Measurements from ENCODE around the gene PRCP. TPM values are rescaled to one million over a fixed set of nuclear protein-coding genes. Genes with fewer than 3 reads are reported as not detected.

The PRCP gene
- total and polyA plus RNA-seq, 4 donors = 27.3 to 55.2 (median 41.2) TPM

DNA sequence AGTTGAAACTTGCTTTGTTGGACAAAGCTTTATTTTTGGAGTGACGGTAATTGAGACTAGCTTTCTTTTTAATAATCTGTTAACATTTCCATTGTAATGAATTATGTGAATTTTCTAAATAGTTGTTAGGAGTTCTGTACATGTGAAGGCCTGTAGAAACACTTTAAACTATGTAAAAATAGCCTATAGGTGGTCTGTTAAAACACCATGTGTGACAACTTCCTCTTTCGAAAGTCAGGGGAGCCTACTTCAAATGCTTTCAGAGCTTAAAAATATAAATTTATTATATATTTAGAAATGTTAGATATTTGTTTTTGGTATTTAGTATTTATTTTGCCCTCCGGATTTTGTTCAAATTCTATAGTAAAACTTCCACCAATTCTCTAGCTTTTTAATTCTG lies 30.0 kb upstream of the PRCP start (continued):
- TF ChIP-seq, protein P1, sequence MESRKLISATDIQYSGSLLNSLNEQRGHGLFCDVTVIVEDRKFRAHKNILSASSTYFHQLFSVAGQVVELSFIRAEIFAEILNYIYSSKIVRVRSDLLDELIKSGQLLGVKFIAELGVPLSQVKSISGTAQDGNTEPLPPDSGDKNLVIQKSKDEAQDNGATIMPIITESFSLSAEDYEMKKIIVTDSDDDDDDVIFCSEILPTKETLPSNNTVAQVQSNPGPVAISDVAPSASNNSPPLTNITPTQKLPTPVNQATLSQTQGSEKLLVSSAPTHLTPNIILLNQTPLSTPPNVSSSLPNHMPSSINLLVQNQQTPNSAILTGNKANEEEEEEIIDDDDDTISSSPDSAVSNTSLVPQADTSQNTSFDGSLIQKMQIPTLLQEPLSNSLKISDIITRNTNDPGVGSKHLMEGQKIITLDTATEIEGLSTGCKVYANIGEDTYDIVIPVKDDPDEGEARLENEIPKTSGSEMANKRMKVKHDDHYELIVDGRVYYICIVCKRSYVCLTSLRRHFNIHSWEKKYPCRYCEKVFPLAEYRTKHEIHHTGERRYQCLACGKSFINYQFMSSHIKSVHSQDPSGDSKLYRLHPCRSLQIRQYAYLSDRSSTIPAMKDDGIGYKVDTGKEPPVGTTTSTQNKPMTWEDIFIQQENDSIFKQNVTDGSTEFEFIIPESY (IDR thresholded peaks at IDR 0.05) = no peak

DNA sequence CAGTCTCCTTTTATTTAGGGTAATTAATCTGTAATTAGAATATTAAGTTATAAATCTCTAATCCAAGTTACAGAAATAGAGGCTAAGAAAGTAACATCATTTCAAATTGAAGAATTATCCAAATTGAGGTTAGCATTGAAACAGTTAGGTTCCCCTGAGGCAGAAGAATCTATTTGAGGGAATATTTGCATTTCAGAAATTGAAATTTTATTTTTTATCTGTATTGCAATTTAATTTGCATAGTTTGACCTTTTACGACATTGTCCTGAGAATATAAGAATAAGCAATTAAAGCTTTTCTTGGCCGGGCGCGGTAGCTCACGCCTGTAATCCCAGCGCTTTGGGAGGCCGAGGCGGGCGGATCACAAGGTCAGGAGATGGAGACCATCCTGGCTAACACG lies 28.9 kb upstream of the PRCP start:
- no peak overlapping the region for H3K9ac ChIP-seq (ENCODE audit: low read depth in 1 of 2, low read length in 2 of 2)
- no peaks in the 10 kb centered on the region for H3K9me3 ChIP-seq (ENCODE audit: control insufficient read depth in 4 of 4, low read length in 3 of 4)
- no peaks in the 10 kb centered on the region for H3K27me3 ChIP-seq (ENCODE audit: control insufficient read depth in 4 of 4, insufficient read depth in 4 of 4, low read length in 3 of 4)
- no peaks in the 10 kb centered on the region for H3K4me1 ChIP-seq (ENCODE audit: control insufficient read depth in 4 of 4, insufficient read depth in 4 of 4, low read length in 3 of 4)
- no peak overlapping the region for H3K4me3 ChIP-seq (ENCODE audit: low read depth in 1 of 3, low read length in 3 of 3)
- DNase-seq (ENCODE audit: low spot score) = no peak
- TF ChIP-seq JUND (IDR thresholded peaks at IDR 0.05) = no peak
- TF ChIP-seq YY1 (IDR thresholded peaks at IDR 0.05) = no peak
- no peak for TF ChIP-seq RAD21 (IDR thresholded peaks at IDR 0.05)
- TF ChIP-seq SP1 (IDR thresholded peaks at IDR 0.05) = no peak
- TF ChIP-seq, protein P2, sequence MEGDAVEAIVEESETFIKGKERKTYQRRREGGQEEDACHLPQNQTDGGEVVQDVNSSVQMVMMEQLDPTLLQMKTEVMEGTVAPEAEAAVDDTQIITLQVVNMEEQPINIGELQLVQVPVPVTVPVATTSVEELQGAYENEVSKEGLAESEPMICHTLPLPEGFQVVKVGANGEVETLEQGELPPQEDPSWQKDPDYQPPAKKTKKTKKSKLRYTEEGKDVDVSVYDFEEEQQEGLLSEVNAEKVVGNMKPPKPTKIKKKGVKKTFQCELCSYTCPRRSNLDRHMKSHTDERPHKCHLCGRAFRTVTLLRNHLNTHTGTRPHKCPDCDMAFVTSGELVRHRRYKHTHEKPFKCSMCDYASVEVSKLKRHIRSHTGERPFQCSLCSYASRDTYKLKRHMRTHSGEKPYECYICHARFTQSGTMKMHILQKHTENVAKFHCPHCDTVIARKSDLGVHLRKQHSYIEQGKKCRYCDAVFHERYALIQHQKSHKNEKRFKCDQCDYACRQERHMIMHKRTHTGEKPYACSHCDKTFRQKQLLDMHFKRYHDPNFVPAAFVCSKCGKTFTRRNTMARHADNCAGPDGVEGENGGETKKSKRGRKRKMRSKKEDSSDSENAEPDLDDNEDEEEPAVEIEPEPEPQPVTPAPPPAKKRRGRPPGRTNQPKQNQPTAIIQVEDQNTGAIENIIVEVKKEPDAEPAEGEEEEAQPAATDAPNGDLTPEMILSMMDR (IDR thresholded peaks at IDR 0.05; ENCODE audit: low read depth, low read length, missing input control) = no peak
- no peak for TF ChIP-seq NR2F2 (IDR thresholded peaks at IDR 0.05)
- TF ChIP-seq, protein P3, sequence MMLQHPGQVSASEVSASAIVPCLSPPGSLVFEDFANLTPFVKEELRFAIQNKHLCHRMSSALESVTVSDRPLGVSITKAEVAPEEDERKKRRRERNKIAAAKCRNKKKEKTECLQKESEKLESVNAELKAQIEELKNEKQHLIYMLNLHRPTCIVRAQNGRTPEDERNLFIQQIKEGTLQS (IDR thresholded peaks at IDR 0.05) = no peak
- TF ChIP-seq HNF4A (conservative IDR thresholded peaks at IDR 0.05) = no peak
- TF ChIP-seq EGR1 (IDR thresholded peaks at IDR 0.05; ENCODE audit: low read depth in 2 of 2) = no peak
- TF ChIP-seq, protein P4, sequence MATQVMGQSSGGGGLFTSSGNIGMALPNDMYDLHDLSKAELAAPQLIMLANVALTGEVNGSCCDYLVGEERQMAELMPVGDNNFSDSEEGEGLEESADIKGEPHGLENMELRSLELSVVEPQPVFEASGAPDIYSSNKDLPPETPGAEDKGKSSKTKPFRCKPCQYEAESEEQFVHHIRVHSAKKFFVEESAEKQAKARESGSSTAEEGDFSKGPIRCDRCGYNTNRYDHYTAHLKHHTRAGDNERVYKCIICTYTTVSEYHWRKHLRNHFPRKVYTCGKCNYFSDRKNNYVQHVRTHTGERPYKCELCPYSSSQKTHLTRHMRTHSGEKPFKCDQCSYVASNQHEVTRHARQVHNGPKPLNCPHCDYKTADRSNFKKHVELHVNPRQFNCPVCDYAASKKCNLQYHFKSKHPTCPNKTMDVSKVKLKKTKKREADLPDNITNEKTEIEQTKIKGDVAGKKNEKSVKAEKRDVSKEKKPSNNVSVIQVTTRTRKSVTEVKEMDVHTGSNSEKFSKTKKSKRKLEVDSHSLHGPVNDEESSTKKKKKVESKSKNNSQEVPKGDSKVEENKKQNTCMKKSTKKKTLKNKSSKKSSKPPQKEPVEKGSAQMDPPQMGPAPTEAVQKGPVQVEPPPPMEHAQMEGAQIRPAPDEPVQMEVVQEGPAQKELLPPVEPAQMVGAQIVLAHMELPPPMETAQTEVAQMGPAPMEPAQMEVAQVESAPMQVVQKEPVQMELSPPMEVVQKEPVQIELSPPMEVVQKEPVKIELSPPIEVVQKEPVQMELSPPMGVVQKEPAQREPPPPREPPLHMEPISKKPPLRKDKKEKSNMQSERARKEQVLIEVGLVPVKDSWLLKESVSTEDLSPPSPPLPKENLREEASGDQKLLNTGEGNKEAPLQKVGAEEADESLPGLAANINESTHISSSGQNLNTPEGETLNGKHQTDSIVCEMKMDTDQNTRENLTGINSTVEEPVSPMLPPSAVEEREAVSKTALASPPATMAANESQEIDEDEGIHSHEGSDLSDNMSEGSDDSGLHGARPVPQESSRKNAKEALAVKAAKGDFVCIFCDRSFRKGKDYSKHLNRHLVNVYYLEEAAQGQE (IDR thresholded peaks at IDR 0.05) = no peak
- TF ChIP-seq, protein P5, sequence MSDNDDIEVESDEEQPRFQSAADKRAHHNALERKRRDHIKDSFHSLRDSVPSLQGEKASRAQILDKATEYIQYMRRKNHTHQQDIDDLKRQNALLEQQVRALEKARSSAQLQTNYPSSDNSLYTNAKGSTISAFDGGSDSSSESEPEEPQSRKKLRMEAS (IDR thresholded peaks at IDR 0.05) = no peak
- no peak overlapping the region for H3K27ac ChIP-seq (ENCODE audit: low read depth in 1 of 2, low read length in 2 of 2)
- no peaks in the 10 kb centered on the region for H3K36me3 ChIP-seq (ENCODE audit: control insufficient read depth in 4 of 4, insufficient read depth in 3 of 4, low read depth in 1 of 4, low read length in 3 of 4)
- 95% methylated on average over 10 of the region's 10 CpGs for WGBS

DNA sequence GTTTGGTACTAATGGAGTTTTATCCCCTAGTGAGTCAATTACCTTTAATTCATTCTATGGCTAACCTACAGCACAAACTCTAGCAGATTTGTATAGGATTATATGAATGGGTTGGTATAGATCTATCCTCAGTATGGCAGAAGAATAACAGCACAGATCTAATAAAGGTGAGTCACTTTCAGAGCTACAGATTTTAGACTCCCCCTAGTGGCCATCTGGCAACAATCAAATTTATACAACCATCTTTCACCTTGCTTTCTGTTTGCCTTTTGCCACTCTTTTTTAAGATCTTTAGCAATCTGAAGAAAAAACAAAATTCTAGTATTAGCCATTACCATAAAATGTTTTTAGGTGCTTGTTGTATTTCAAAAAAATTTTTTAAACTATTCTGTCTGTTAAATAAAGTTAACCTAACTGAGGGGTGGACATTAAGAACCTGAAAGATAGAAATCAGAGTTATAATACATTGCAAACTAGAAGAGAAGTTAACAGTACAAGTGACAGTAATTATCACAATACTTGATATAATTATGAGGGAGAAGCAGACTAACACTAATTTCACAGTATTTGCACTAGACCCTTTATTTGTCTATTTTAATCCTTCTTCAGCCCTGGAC lies 27.1 kb upstream of the PRCP start:
- Histone ChIP-seq H3K27ac (ENCODE audit: low read depth in 1 of 2, low read length in 2 of 2) (no peak overlapping the region), H3K36me3 (ENCODE audit: control insufficient read depth in 4 of 4, insufficient read depth in 3 of 4, low read depth in 1 of 4, low read length in 3 of 4) (no peaks in the 10 kb centered on the region), H3K9ac (ENCODE audit: low read depth in 1 of 2, low read length in 2 of 2) (no peak overlapping the region), H3K27me3 (ENCODE audit: control insufficient read depth in 4 of 4, insufficient read depth in 4 of 4, low read length in 3 of 4) (no peaks in the 10 kb centered on the region), H3K9me3 (ENCODE audit: control insufficient read depth in 4 of 4, low read length in 3 of 4) (no peaks in the 10 kb centered on the region), H3K4me1 (ENCODE audit: control insufficient read depth in 4 of 4, insufficient read depth in 4 of 4, low read length in 3 of 4) (no peaks in the 10 kb centered on the region), H3K4me3 (ENCODE audit: low read depth in 1 of 3, low read length in 3 of 3) (no peak overlapping the region)
- DNase-seq (ENCODE audit: low spot score) = no peak
- TF ChIP-seq GABPA (IDR thresholded peaks at IDR 0.05 in 1 of 2, conservative IDR thresholded peaks at IDR 0.05 in 1 of 2) = no peak
- no peak for TF ChIP-seq FOXA2 (IDR thresholded peaks at IDR 0.05)
- TF ChIP-seq JUND (IDR thresholded peaks at IDR 0.05) = peak; percentile 79 to 86
- peak; percentile 77 to 83 for TF ChIP-seq RAD21 (IDR thresholded peaks at IDR 0.05)
- TF ChIP-seq NR2F2 (IDR thresholded peaks at IDR 0.05) = no peak
- TF ChIP-seq, protein P2 (IDR thresholded peaks at IDR 0.05; ENCODE audit: low read depth, low read length, missing input control) = peak; percentile 70
- TF ChIP-seq, protein P3 (IDR thresholded peaks at IDR 0.05) = peak; percentile 39
- no peak for TF ChIP-seq HNF4A (conservative IDR thresholded peaks at IDR 0.05)
- no peak for TF ChIP-seq HNF4G (IDR thresholded peaks at IDR 0.05)
- TF ChIP-seq, protein P5 (IDR thresholded peaks at IDR 0.05) = no peak
